CD4-positive, alpha-beta T cell treated with Interleukin-21 for 1 hour (primary cell): Measurements from ENCODE around the gene TBXT.
"Not testable (repeated sequence)": the region's sequence is repeated elsewhere in the genome, so short reads cannot be mapped to it uniquely, and the experiment has no call there.

ENCODE experiments used
- DNase-seq: peaks from one replicate; pipeline ENCODE4 v3.0.0-alpha.2; 2020

Gene TBXT

DNA sequence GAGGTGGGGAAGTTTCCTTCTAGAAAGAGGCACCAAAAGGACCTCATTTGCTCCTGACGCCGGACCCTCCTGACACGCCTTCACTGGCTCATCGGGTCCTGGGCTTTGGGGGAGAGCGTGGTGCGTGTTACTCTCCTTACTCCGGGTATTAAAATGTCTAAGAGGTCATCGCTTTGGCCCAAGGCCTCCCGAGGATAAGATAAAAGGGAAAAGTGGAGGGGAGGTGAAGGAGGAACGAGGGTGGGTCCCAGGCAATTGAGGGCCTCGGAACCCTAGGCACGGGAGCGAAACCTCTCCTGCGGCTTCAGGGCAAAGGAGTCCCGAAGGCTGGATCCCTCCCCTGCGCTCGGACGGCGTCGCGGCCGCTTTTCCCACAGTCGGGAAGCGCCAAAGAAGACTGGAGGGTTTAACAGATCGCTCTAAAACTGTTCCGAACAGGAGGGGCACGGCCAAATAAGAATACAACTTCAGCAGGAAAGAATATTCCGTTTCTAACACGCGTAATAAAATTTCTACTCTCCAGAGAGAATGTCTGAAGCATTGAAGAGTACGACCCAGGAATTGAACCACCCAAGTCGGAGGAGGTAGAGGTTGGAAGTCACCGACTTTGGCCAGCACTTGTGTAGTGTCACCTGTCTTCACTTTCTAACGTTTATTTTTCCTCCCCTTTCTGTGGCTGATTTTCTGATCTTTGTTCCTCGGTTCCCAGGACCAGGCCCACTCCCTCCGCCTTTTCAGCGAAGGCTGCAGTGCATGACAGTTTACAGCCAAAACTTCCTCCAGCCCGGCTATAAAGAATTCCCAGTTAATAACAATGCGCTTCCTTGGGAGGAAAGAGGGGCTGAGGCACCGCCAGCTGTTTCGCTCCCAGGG is 2.1 kb upstream of the TBXT start:
- no peak for DNase-seq

- no peak for DNase-seq
Measured at GRCh38 chr6:166168616-166169548, 1.2 kb upstream of the TBXT start.

DNA sequence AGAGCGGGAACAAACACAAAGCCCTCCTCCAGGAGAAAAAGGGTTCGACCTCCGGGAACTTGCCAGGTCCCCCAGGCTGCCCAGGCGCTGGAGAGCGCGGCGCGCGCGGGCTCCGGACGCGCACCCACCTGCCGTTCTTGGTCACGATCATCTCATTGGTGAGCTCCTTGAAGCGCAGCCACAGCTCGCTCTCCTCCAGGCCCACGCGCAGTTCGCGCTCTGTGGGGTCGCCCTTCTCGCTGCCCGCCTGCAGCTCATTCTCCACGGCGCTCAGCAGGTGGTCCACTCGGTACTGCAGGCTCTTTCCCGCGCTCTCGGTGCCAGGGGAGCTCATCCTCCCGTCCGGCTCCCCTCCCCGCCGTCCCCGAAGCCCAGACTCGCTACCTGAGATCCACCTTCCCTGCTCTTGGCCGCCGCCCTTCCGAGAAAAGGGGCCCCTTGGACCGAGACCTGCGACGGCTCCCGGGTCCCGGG is 356 bp downstream of the TBXT start:
- DNase-seq: no peak

GRCh38 chr6:166166314-166167257 is 1.1 kb downstream of the TBXT start:
- DNase-seq: no peak

DNA sequence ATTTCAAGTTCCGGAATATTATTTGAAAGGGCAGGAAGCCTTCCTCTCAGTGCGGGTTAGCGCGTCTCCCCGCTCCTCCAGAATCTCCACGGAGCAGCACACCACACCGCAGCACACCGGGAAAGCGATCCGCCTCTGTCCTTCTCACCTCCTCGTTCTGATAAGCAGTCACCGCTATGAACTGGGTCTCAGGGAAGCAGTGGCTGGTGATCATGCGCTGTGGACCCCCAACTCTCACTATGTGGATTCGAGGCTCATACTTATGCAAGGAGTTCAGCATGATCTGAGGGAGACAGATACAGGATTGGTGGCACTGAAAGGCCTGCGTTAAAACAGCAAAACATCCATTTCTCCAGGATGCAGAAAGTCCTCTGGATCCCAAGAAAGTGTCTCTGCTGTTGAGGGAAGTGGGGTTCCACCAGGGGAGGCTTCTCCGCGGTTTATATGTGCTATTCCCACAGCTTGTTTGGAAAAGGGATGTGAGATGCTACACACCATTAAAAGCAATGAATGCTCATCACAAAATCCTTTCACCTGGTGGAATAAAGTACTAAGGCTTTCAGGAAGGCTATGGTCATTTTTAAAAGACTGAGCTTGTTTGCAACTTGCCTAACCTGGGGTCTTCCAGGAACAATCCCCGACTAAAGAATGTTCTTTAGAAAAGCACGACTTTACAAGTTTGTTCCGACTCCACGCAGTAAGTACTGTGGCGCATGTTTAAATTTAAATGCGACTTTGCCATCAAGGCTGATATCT is 1.9 kb downstream of the TBXT start:
- DNase-seq: no peak

- DNase-seq: no peak
Measured at GRCh38 chr6:166162599-166163342, 4.9 kb downstream of the TBXT start.

DNA sequence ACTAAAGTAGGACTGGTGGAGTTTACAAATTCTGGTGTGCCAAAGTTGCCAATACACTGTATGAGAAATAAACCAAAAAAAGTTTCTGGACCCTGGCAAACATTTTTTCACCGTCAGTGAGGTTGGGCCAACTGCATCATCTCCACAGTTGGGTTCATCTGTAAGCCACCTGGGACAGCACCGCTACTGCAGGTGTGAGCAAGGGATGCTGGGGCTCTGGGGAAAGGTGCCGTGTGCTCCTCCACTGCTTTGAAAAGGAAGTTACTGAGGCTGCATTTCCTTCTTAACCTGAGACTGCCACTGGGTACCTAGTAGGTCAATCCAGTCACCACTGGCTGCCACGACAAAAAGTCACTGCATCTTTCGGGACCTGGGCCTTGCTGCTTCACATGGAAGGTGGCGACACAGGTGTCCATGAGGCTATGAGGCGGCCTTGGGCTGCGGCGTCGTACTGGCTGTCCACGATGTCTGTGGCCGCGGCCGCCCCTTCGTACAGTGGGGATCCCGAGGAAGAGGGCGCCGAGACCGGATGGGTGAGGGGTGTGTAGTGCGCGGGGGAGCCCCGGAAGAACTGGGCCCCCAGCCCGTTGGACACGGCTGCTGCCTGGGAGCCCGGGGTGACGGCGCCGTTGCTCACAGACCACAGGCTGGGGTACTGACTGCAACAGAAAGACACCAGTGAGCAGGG is 9.6 kb downstream of the TBXT start:
- DNase-seq: no peak

DNA sequence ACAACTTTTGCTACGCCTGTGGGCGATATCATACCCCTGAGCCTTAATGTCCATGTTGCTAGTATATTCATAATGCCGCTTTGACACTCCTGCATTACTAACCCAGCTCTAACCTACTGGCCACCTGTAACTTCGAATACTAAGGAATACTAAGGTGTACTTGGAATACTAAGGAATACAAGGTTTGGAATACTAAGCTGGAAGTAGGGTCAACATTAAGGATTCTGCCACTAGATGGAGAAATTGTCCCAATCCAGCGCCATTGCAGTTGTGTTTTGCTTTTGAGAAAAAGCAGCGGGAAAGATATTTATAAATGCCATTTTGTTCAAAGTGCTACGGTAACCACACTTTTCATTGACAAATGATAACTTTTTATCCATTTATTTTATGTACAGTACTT is 10.7 kb downstream of the TBXT start:
- DNase-seq: no peak

DNA sequence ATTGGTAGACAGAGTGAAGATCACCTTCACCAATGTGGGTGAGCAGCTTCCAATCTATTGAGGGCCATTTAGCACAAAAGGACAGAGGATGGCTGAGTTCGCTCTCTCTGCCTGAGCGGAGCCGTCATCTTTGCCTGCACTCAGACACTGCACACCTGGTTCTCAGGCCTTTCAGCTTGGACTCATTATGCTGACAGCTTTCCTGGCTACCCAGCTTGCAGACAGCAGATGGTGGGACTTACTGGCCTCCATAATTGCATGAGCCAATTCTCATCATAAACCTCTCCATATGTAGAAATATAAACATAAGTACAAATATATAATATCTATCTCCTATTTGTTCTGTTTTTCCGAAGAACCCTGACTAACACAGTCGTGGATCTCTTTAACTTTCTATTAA is 13.7 kb downstream of the TBXT start:
- no peak for DNase-seq

- no peak for DNase-seq
Measured at GRCh38 chr6:166152660-166153059, 15.0 kb downstream of the TBXT start.

- DNase-seq: no peak
Measured at GRCh38 chr6:166151798-166152197, 15.9 kb downstream of the TBXT start.

GRCh38 chr6:166145751-166146150 is 21.9 kb downstream of the TBXT start:
- no peak for DNase-seq

DNA sequence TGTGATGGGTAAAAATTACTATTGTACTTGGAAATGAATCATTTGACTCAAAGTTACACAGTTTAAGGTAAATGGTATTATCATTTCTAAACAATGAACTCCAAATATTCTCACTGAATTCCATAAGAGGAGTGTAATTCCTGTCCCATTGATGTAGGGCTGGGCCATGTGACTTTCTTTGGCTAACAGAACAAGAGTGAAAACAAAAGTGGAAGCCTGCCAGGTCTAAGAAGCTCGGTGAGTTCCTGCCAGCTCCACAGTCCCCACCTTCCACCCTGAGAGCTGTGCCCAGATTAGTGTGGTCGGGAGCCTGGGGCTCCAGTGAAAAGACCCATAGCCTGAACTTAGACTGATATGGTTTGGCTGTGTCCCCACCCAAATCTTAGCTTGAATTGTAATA is 24.6 kb downstream of the TBXT start:
- no peak for DNase-seq

DNA sequence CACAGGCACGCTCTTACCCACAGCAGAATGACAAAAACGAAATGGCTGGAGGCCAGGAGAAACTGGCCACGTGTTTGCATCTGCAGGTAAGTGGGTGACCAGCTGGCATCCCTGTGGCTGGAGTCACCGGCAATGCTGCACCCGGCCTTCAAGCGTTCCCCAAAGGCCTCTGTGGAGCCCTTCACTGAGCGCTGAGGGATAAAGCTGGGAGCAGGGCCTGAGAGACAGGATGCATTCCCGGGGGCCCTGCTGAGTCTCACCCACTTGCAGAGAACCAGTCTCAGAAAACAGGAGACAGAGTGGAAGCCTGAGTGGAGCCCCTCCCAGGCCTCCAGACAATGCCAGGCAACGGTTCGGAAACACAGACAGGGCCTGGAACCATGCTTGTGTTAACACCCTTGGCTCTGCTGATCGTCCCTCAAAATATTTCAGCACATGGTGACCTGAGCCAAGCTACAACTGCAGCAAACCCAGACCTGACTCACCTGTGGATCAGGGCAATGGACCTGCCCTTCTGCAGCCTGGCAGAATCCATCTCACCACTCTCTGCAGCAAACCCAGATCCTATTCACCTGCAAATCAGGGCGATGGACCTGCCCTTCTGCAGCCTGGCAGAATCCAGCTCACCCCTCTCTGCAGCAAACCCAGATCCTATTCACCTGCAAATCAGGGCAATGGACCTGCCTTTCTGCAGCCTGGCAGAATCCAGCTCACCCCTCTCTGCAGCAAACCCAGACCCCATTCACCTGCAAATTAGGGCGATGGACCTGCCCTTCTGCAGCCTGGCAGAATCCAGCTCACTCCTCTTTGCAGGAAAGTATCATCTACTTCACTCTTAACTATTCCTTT is 39.8 kb downstream of the TBXT start:
- DNase-seq: no peak

DNA sequence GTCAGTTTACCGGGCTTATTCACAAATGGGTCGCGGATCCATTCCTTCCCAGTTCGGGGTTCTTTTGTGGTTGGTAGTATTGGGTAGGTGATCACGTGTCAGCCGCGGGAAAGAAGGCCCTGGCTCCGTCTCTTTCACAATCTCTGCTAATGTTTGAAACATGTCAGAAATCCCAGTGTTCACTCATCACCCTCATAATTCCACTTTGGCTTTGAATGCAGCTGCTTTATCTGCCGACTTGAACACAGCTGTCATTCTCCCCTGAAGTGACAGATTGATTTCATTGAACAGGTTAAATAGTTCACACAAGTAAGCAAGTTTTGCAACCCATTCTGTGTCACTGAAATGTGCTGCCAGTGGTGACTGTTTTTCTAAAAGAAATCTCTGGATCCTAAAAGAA is 44.5 kb downstream of the TBXT start:
- not testable (repeated sequence) for DNase-seq

DNA sequence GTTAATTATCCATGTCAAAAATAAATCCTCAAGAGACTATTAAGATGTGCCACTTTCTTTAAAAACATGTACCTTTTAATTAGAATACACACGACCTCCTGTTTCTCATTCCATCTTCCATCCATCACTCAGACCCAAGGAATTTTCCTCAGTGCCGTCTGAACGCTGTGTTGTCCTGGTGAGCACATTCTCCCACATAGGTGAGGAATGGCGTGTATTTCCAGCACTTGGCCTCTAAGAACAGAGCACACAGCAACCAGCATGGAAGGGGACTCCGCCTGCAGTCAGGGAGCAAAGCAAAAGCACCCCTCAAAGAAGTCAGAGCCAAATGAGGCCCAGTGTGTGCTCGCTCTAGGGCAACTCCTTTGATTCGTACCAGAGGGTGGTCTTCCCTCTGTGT is 45.9 kb downstream of the TBXT start:
- DNase-seq: no peak

DNA sequence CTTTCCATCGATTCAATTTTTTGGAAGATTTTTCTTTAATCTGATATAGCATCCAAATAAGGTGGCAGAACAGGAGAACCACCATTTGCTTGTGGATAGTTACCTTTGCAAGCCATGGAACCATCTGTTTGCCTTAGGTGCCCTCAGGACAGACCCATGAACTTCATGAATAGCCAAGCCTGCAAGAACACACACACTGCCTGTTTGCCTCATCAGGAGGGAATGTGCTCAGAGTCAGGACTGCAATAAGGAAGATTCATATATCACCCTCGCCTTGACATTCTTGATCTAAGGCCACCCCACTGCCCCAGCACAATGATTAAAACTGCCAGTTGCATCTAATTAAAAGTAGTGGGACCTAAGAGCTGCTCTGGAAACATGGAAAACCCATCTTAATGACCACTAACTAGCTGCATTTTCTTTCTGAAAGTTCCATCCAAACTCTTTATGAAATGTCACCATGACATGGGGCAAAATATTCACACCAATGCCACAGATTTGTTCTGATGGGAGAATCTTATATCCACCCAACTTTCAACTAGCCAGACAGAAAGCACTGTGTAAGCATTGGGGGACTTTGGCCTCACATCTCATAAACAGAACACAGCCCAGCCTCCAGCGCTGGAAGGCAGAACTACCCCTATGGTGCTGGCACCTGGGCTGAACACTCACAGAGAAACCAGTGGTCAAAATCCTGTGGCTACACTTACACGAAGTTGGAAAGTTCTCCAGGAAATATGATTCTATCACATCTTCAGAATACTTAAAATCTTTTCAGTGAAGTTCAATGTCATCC is 48.3 kb downstream of the TBXT start:
- DNase-seq: no peak

GRCh38 chr6:166115609-166116008 is 52.0 kb downstream of the TBXT start:
- DNase-seq: no peak

DNA sequence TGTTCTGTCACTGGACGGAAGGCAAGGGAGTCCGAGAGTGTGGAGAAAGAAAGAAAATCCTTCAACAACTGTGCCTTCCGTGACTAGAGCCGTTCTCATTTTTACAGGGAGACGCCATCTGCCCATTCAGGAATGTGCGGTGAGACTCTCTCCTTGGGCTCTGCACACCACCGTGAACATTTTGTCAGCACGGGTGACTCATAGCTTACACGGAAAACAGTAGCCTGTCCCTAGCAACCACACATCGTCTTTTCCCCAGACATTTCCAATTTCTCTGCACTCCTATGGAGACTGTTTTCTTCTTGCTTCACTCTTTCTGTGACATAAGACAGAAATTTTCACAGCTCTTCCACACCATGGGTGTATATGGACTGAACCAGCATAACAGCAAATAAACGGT is 55.1 kb downstream of the TBXT start:
- DNase-seq: no peak
